OCI-LY3 (cell line): ENCODE data around the gene RBFOX1.

Experiments
- CTCF ChIP-seq: fragments of 200-600, 300-600 bp; sonication (generic); IDR thresholded peaks from 2 replicates; pipeline ENCODE4 v1.5.1; 2014; ENCODE audit warnings: antibody characterized with exemption, low read length, low read depth
- EZH2phosphoT487 ChIP-seq: fragments of 200-600 bp; shearing (Covaris generic); IDR thresholded peaks from 2 replicates; pipeline ENCODE4 v1.6.1; 2018; ENCODE audit warnings: antibody characterized with exemption, mixed run types, low read depth

GRCh38 chr16:7289299-7289698, 43.3 kb upstream of the RBFOX1 start:
- TF ChIP-seq CTCF (no peak), EZH2phosphoT487 (no peak)
